SK-N-SH treated with all-trans-retinoic acid at 6 μM for 48 hours (cell line): ENCODE data around the gene MED29.

ENCODE experiments used
- ATAC-seq: fragments of 200-7000 bp; cut with Tn5 transposase; 3 replicates; pipeline ENCODE4 v1.9.1; 2020; ENCODE audit warnings: mild to moderate bottlenecking, moderate library complexity
- ARNTL ChIP-seq: fragments of 450-650 bp; formaldehyde crosslinking; IDR thresholded peaks from 2 replicates; pipeline ENCODE4 v1.5.0; 2020; ENCODE audit warnings: low read depth, mild to moderate bottlenecking, moderate library complexity, borderline replicate concordance
- BACH2 ChIP-seq: fragments of 250-450 bp; sonication (Bioruptor Pico); IDR thresholded peaks from 2 replicates; pipeline ENCODE4 v1.9.0; 2021; ENCODE audit warnings: mild to moderate bottlenecking, borderline replicate concordance
- CSDC2 ChIP-seq: fragments of 250-450 bp; sonication (Bioruptor Pico); IDR thresholded peaks from 2 replicates; pipeline ENCODE4 v1.5.0; 2020; ENCODE audit warnings: mild to moderate bottlenecking, moderate library complexity
- ESRRG ChIP-seq: fragments of 250-450 bp; sonication (Bioruptor Pico); IDR thresholded peaks from 2 replicates; pipeline ENCODE4 v1.6.1; 2021; ENCODE audit warnings: mild to moderate bottlenecking
- GLIS3 ChIP-seq: fragments of 250-450 bp; sonication (Bioruptor Pico); IDR thresholded peaks from 2 replicates; pipeline ENCODE4 v1.5.0; 2020; ENCODE audit warnings: mild to moderate bottlenecking, moderate library complexity
- ISL1 ChIP-seq: fragments of 250-450 bp; sonication (Bioruptor Pico); IDR thresholded peaks from 2 replicates; pipeline ENCODE4 v2.1.2; 2022; ENCODE audit warnings: mild to moderate bottlenecking, moderate library complexity
- OSR1 ChIP-seq: fragments of 250-450 bp; sonication (Bioruptor Pico); IDR thresholded peaks from 2 replicates; pipeline ENCODE4 v1.8.0; 2022; ENCODE audit warnings: moderate library complexity, mild to moderate bottlenecking, inconsistent platforms
- PPARA ChIP-seq: fragments of 250-450 bp; sonication (Bioruptor Pico); IDR thresholded peaks from 2 replicates; pipeline ENCODE4 v1.5.0; 2020; ENCODE audit warnings: mild to moderate bottlenecking, borderline replicate concordance
- RARB ChIP-seq: fragments of 250-450 bp; sonication (Bioruptor Pico); IDR thresholded peaks from 2 replicates; pipeline ENCODE4 v1.8.0; 2021; ENCODE audit warnings: mild to moderate bottlenecking, moderate library complexity
- SNAI2 ChIP-seq: fragments of 250-450 bp; sonication (Bioruptor Pico); IDR thresholded peaks from 2 replicates; pipeline ENCODE4 v1.5.0; 2020; ENCODE audit warnings: mild to moderate bottlenecking, moderate library complexity
- TCF4 ChIP-seq: fragments of 250-450 bp; sonication (Bioruptor Pico); IDR thresholded peaks from 2 replicates; pipeline ENCODE4 v1.8.0; 2021; ENCODE audit warnings: mild to moderate bottlenecking, moderate library complexity, borderline replicate concordance
- TOX ChIP-seq: fragments of 250-450 bp; sonication (Bioruptor Pico); IDR thresholded peaks from 2 replicates; pipeline ENCODE4 v1.8.0; 2021; ENCODE audit warnings: mild to moderate bottlenecking, moderate library complexity, borderline replicate concordance
- TSHZ2 ChIP-seq: fragments of 250-450 bp; sonication (Bioruptor Pico); IDR thresholded peaks from 2 replicates; pipeline ENCODE4 v1.5.0; 2020; ENCODE audit warnings: mild to moderate bottlenecking, moderate library complexity
- ZC3H10 ChIP-seq: fragments of 250-450 bp; sonication (Bioruptor Pico); IDR thresholded peaks from 2 replicates; pipeline ENCODE4 v1.5.1; 2021; ENCODE audit warnings: mild to moderate bottlenecking, moderate library complexity
- ZFP3 ChIP-seq: fragments of 250-450 bp; sonication (Bioruptor Pico); IDR thresholded peaks from 2 replicates; pipeline ENCODE4 v1.5.0; 2020; ENCODE audit warnings: mild to moderate bottlenecking, moderate library complexity
- ZFP30 ChIP-seq: fragments of 450-650 bp; formaldehyde crosslinking; IDR thresholded peaks from 2 replicates; pipeline ENCODE4 v1.5.0; 2022; ENCODE audit warnings: mild to moderate bottlenecking, moderate library complexity
- ZNF565 ChIP-seq: fragments of 450-650 bp; formaldehyde crosslinking; conservative IDR thresholded peaks from 2 replicates; pipeline ENCODE4 v1.5.0; 2020; ENCODE audit warnings: low read depth, mild to moderate bottlenecking, moderate library complexity
- ZNF70 ChIP-seq: fragments of 450-650 bp; formaldehyde crosslinking; IDR thresholded peaks from 2 replicates; pipeline ENCODE4 v1.5.0; 2020; ENCODE audit warnings: mild to moderate bottlenecking, moderate library complexity
- ZNF8 ChIP-seq: fragments of 450-650 bp; formaldehyde crosslinking; IDR thresholded peaks from 2 replicates; pipeline ENCODE4 v1.5.0; 2020; ENCODE audit warnings: mild to moderate bottlenecking, moderate library complexity
- TF ChIP-seq, protein P1 (sequence below): fragments of 250-450 bp; sonication (Bioruptor Pico); IDR thresholded peaks from 2 replicates; pipeline ENCODE4 v1.8.0; 2020; ENCODE audit warnings: mild to moderate bottlenecking, moderate library complexity, borderline replicate concordance
- TF ChIP-seq, protein P2 (sequence below): fragments of 250-450 bp; sonication (Bioruptor Pico); IDR thresholded peaks from 2 replicates; pipeline ENCODE4 v1.5.1; 2021; ENCODE audit warnings: mild to moderate bottlenecking, moderate library complexity
- TF ChIP-seq, protein P3 (sequence below): fragments of 250-450 bp; sonication (Bioruptor Pico); IDR thresholded peaks from 2 replicates; pipeline ENCODE4 v1.8.0; 2021; ENCODE audit warnings: low read depth, mild to moderate bottlenecking, moderate library complexity, borderline replicate concordance

Gene MED29

DNA sequence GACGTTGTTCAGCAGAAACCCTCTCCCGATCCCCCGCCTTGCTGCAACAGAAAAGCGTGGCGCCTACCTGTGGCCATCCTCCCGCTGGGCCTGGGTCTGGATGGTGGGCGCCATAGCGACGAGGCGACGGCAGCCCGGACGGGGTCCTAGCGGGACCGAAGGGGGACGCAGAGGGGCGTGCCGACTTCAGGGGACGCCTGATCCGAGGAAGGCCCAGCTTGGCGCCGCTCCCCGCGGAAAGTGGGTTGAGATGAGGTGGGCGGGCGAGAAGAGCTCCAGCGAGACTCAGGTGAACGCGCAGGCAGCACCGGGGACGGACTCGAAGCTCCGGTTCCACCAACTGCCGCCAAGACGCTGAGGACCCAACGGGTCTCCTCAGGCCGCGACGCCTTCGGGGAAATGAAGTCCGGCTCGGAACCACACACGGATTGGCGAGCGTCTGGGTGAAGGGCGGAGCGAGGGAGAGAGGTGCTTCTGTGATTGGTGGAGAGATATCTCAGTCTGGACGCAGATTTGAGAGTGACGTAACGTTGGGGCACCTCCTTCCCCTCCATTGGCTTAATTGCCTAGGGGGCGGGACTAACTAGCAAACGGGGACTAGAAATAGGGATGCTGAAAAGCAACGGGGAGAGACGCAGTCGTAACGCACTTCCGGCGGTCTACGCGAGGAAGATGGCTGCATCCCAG lies at the start of gene MED29, which contains the start of gene PAF1:
TSS of gene MED29 (plus strand) at position 628 of the 687 bp plus-strand sequence. CDS start at position 673, 45 bp downstream.
TSS of gene PAF1 (minus strand) at position 356 of the 687 bp plus-strand sequence. CDS start at position 114, 242 bp downstream.
- peak; percentile 97 for ATAC-seq
- no peak for TF ChIP-seq ZFP30 (CRISPR knock-in tag)
- 0 out of 2 replicates have a peak, but pooled peaks have one; percentile 18 for TF ChIP-seq ZNF8 (CRISPR knock-in tag)
- TF ChIP-seq CSDC2 = peak; percentile 34; the same call in 1 of the 2 replicates
- TF ChIP-seq BACH2 (CRISPR knock-in tag) = no peak

- ATAC-seq = peak; percentile 97
- peak; percentile 67; the same call in 1 of the 2 replicates for TF ChIP-seq GLIS3 (CRISPR knock-in tag)
- peak; percentile 58 for TF ChIP-seq TSHZ2 (CRISPR knock-in tag)
- no peak for TF ChIP-seq OSR1 (CRISPR knock-in tag)
- no peak for TF ChIP-seq BACH2 (CRISPR knock-in tag)
- TF ChIP-seq RARB (CRISPR knock-in tag) = no peak
- TF ChIP-seq ARNTL (CRISPR knock-in tag) = no peak
- TF ChIP-seq ESRRG (CRISPR knock-in tag) = no peak
- TF ChIP-seq CSDC2 = peak; percentile 91
- peak; percentile 52; the same call in 1 of the 2 replicates for TF ChIP-seq ZFP3
- no peak for TF ChIP-seq TOX (CRISPR knock-in tag)
- no peak for TF ChIP-seq ZNF70
- TF ChIP-seq, protein P1, sequence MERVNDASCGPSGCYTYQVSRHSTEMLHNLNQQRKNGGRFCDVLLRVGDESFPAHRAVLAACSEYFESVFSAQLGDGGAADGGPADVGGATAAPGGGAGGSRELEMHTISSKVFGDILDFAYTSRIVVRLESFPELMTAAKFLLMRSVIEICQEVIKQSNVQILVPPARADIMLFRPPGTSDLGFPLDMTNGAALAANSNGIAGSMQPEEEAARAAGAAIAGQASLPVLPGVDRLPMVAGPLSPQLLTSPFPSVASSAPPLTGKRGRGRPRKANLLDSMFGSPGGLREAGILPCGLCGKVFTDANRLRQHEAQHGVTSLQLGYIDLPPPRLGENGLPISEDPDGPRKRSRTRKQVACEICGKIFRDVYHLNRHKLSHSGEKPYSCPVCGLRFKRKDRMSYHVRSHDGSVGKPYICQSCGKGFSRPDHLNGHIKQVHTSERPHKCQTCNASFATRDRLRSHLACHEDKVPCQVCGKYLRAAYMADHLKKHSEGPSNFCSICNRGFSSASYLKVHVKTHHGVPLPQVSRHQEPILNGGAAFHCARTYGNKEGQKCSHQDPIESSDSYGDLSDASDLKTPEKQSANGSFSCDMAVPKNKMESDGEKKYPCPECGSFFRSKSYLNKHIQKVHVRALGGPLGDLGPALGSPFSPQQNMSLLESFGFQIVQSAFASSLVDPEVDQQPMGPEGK (CRISPR knock-in tag) = no peak
- TF ChIP-seq, protein P2, sequence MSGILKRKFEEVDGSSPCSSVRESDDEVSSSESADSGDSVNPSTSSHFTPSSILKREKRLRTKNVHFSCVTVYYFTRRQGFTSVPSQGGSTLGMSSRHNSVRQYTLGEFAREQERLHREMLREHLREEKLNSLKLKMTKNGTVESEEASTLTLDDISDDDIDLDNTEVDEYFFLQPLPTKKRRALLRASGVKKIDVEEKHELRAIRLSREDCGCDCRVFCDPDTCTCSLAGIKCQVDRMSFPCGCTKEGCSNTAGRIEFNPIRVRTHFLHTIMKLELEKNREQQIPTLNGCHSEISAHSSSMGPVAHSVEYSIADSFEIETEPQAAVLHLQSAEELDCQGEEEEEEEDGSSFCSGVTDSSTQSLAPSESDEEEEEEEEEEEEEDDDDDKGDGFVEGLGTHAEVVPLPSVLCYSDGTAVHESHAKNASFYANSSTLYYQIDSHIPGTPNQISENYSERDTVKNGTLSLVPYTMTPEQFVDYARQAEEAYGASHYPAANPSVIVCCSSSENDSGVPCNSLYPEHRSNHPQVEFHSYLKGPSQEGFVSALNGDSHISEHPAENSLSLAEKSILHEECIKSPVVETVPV (CRISPR knock-in tag) = no peak
- no peak for TF ChIP-seq ZFP30 (CRISPR knock-in tag)
- no peak; the same call in 1 of the 2 replicates for TF ChIP-seq TCF4 (CRISPR knock-in tag)
- TF ChIP-seq ZNF8 (CRISPR knock-in tag) = no peak
- no peak for TF ChIP-seq PPARA (CRISPR knock-in tag)
- TF ChIP-seq ISL1 (CRISPR knock-in tag) = no peak
- TF ChIP-seq, all 23 proteins: peak for 4
These were observed 49.2 kb upstream of the MED29 start, which contains the start of gene SAMD4B for GRCh38 chr19:39341719-39342604. Gene SAMD4B, plus strand, starts transcription at chr19:39342421. Its CDS starts 14,473 bp downstream, at chr19:39356894.

DNA sequence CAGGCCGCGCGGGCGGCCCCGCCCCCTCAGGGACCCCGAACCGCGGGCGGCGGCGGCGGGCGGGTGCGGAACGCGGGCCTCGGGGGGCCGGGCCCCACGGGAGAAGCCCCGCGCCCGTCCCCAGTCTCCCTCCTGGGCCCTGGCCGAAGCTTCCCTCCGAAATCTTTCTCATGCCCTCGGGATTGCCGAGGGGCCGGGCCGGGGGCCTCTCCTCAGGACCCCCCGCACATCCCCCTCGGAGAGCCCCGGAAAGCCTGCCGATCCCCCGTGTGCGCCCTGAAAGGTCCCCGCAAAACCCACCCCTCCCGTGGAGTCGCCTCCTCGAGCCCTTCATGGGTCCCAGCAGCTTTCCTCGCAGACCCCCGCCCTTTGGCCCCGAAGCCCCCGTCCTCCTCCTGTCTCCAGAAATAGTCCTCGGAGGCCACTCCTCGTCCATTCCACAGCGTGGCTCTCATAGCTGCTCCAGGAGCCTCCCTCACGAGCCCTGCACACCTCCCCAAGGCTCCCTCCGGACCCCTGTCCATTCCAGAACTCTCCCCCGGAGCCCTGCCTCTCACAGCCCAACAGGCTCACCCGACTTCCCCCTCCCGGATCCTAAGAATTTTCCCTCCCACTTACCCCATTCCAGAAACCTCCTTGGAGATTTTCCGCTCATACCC lies 48.4 kb upstream of the MED29 start:
- no peak for ATAC-seq
- TF ChIP-seq, protein P3, sequence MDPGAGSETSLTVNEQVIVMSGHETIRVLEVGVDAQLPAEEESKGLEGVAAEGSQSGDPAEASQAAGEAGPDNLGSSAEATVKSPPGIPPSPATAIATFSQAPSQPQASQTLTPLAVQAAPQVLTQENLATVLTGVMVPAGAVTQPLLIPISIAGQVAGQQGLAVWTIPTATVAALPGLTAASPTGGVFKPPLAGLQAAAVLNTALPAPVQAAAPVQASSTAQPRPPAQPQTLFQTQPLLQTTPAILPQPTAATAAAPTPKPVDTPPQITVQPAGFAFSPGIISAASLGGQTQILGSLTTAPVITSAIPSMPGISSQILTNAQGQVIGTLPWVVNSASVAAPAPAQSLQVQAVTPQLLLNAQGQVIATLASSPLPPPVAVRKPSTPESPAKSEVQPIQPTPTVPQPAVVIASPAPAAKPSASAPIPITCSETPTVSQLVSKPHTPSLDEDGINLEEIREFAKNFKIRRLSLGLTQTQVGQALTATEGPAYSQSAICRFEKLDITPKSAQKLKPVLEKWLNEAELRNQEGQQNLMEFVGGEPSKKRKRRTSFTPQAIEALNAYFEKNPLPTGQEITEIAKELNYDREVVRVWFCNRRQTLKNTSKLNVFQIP (CRISPR knock-in tag) = no peak
- no peak for TF ChIP-seq ZFP3
- TF ChIP-seq, protein P2 (CRISPR knock-in tag) = no peak
- TF ChIP-seq GLIS3 (CRISPR knock-in tag) = no peak
- TF ChIP-seq SNAI2 (CRISPR knock-in tag) = no peak
- TF ChIP-seq BACH2 (CRISPR knock-in tag) = no peak
- TF ChIP-seq ZNF70 = no peak
- TF ChIP-seq ZNF565 (CRISPR knock-in tag) = no peak
- TF ChIP-seq, protein P1 (CRISPR knock-in tag) = no peak
- no peak for TF ChIP-seq ZC3H10 (CRISPR knock-in tag)
- no peak for TF ChIP-seq CSDC2
- TF ChIP-seq ZFP30 (CRISPR knock-in tag) = no peak
- no peak for TF ChIP-seq RARB (CRISPR knock-in tag)
